Body of pancreas (tissue), 4 donors: Measurements from ENCODE around the gene MIA. TPM values are rescaled to one million over a fixed set of nuclear protein-coding genes. Genes with fewer than 3 reads are reported as not detected.
A peak's percentile ranks its signal among the peaks of the same experiment; 100 is the strongest.

Source experiments
- ATAC-seq: fragments of 150-250 bp; one replicate; pipeline ENCODE4 v1.9.1; 2016
- DNase-seq, 4 donors: peaks; one replicate each; pipeline ENCODE4 v3.0.0-alpha.2; 2019
- H3K27ac ChIP-seq, 4 donors: fragments of 200-600 bp; sonication (generic); 1 replicate in 3 of 4; 2 replicates in 1 of 4; pipeline versions ENCODE4 v1.5.1 to v1.6.1; 2016 to 2019; ENCODE audit warnings: mild to moderate bottlenecking in 1 of 4, mixed read lengths in 1 of 4, moderate library complexity in 1 of 4
- H3K27me3 ChIP-seq, 2 donors: fragments of 200-600 bp; sonication (generic); one replicate each; pipeline ENCODE4 v1.6.0; 2016; ENCODE audit warnings: mild to moderate bottlenecking in 1 of 2
- H3K36me3 ChIP-seq, 2 donors: fragments of 200-600 bp; sonication (generic); replicated peaks in 1 of 2; 2 replicates each; pipeline ENCODE4 v1.5.1; 2016; ENCODE audit warnings: low read depth in 2 of 2; ENCODE audit not compliant: insufficient read depth in 1 of 2
- H3K4me1 ChIP-seq: fragments of 200-600 bp; sonication (generic); one replicate; pipeline ENCODE4 v1.6.0; 2016
- H3K4me3 ChIP-seq, 2 donors: fragments of 200-600 bp; sonication (generic); 1 replicate in 1 of 2; 2 replicates in 1 of 2; pipeline ENCODE4 v1.5.1; 2016 to 2019
- H3K9me3 ChIP-seq, 3 donors: fragments of 200-600 bp; sonication (generic); 1 replicate in 2 of 3; 2 replicates in 1 of 3; pipeline ENCODE4 v1.5.1; 2016
- CTCF ChIP-seq, 7 experiments: fragments of 450-650 bp in 4 of 7; fragments of 200-600 bp in 3 of 7; sonication (generic) in 3 of 7; IDR thresholded peaks; one replicate each; pipeline ENCODE4 v1.5.1; 2016 to 2019; ENCODE audit warnings: antibody characterized with exemption in 7 of 7
- POLR2A ChIP-seq, 3 donors: fragments of 450-650 bp; IDR thresholded peaks; one replicate each; pipeline ENCODE4 v1.6.1; 2016; ENCODE audit warnings: antibody characterized with exemption in 3 of 3, mild to moderate bottlenecking in 2 of 3
- WGBS, 2 donors: methylation state at CpG; one replicate each; pipeline ENCODE4 v1.1.5; 2017; 5-methylcytosine and 5-hydroxymethylcytosine counted together
- intact Hi-C: fragments of 100-400 bp; cut with DNase I; formaldehyde crosslinking; loops from one replicate; pipeline ENCODE4 v1.15.1; 2023
- total RNA-seq, 2 donors: library from RNA; depleted of rRNA; stranded (reverse); fragments of >200 nt; gene quantifications; one replicate each; pipeline ENCODE4 v1.1.0, GENCODE V29; 2016

The MIA gene
- total RNA-seq, 2 donors from 2014 or later = 5.9 TPM; not detected in 1

DNA sequence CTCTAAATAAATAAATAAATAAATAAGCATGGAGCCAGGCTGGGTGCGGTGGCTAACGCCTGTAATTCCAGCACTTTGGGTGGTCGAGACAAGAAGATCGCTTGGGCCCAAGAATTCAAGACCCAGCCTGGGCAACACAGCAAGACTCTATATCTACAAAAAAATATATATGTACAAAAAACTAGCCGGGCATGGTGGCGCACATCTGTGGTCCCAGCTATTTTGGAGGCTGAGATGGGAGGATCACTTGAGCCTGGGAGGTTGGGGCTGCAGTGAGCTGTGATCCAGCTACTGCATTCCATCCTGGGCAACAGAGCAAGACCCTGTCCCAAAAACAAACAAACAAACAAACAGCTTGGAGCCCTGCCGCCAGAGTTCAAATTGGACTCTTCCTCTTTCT, 27.8 kb upstream of the MIA start:
- TF ChIP-seq POLR2A (IDR thresholded peaks at IDR 0.05) (no peak), CTCF (IDR thresholded peaks at IDR 0.05) (no peak)
- DNase-seq = no peak
- Histone ChIP-seq H3K27ac (no peak overlapping the region), H3K27me3 (no peaks in the 10 kb centered on the region), H3K36me3 (no peaks in the 10 kb centered on the region), H3K4me1 (peaks cover 28% of the 10 kb centered on the region), H3K4me3 (no peak overlapping the region), H3K9me3 (no peaks in the 10 kb centered on the region)
- intact Hi-C loops = no loop called here
- WGBS, 2 donors = 91 to 98% methylated on average over 7 of the region's 7 CpGs
- no peak for ATAC-seq

GRCh38 chr19:40750058-40750873, 25.1 kb upstream of the MIA start, which contains the start of gene ACTMAP:
ACTMAP (minus strand) TSS chr19:40750477; CDS start chr19:40749803, 674 bp downstream.
- 0% methylated on average over 43 of the region's 43 CpGs for WGBS, 2 donors
- Histone ChIP-seq H3K4me1 (peaks cover 45% of the 10 kb centered on the region), H3K9me3 (no peaks in the 10 kb centered on the region), H3K27ac (peak within 1 kb of the TSS; percentile 82 to 98 (median 91)), H3K4me3 (peak within 1 kb of the TSS; percentile 38 to 61), H3K27me3 (no peaks in the 10 kb centered on the region), H3K36me3 (no peaks in the 10 kb centered on the region)
- TF ChIP-seq CTCF (IDR thresholded peaks at IDR 0.05) (peak in 1 of 7 experiments; percentile 37), POLR2A (IDR thresholded peaks at IDR 0.05) (peak in 2 of 3 donors; percentile 64 to 79)
- ATAC-seq = peak; percentile 93
- intact Hi-C loops = no loop called here
- DNase-seq = peak; percentile 99 to 100 (median 100)

- H3K4me1 ChIP-seq = peaks cover 52% of the 10 kb centered on the region
Observed at GRCh38 chr19:40750874-40751537, 24.3 kb upstream of the MIA start, which contains the start of gene SNRPA. SNRPA (plus strand) TSS chr19:40751203; CDS start chr19:40751409, 206 bp downstream.

DNA sequence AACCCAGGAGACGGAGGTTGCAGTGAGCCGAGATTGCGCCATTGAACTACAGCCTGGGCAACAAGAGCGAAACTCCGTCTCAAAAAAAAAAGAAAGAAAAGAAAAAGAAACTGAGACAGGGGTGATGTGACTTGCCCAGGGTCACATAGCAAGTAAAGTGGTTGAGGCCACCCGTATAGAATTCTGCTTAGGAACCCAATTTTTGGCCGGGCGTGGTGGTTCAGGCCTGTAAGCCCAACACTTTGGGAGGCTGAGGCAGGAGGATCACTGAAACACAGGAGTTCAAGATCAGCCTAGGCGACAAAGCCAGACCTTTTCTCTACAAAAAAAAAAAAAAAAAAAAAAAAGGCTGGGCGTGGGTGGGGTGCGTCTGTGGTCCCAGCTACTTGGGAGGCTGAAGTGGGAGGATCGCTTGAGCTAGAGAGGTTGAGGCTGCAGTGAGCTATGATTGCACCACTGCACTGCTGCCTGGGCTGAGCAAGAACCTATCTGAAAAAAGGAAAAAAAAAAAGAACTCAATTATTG, 23.0 kb upstream of the MIA start:
- Histone ChIP-seq H3K36me3 (peaks cover 0 to under 1% of the 10 kb centered on the region in 2 donors), H3K27me3 (no peaks in the 10 kb centered on the region), H3K9me3 (no peaks in the 10 kb centered on the region), H3K4me1 (peaks cover 56% of the 10 kb centered on the region), H3K4me3 (peak overlapping the region; percentile 38 to 61), H3K27ac (peak overlapping the region in 2 of 4 donors; percentile 93 to 98)
- TF ChIP-seq CTCF (IDR thresholded peaks at IDR 0.05) (no peak), POLR2A (IDR thresholded peaks at IDR 0.05) (no peak)
- no peak for ATAC-seq
- DNase-seq = no peak
- intact Hi-C loops = no loop called here
- 65 to 70% methylated on average over 12 of the region's 12 CpGs for WGBS, 2 donors

More at GRCh38 chr19:40750874-40751537, 24.3 kb upstream of the MIA start, which contains the start of gene SNRPA:
- no peaks in the 10 kb centered on the region for H3K9me3 ChIP-seq
- peak within 1 kb of the TSS; percentile 82 to 98 (median 91) for H3K27ac ChIP-seq
- H3K36me3 ChIP-seq = no peaks in the 10 kb centered on the region
- intact Hi-C loops = no loop called here
- ATAC-seq (peak; percentile 83), DNase-seq (peak; percentile 97 to 98 (median 98))
- TF ChIP-seq POLR2A (IDR thresholded peaks at IDR 0.05) = peak; percentile 41 to 86 (median 84)
- no peak for TF ChIP-seq CTCF (IDR thresholded peaks at IDR 0.05)
- 0% methylated on average over 12 to 42 of the region's 46 CpGs for WGBS, 2 donors
- H3K4me3 ChIP-seq = peak within 1 kb of the TSS; percentile 38 to 61
- no peaks in the 10 kb centered on the region for H3K27me3 ChIP-seq
